HepG2 (cell line): ENCODE measurements around the gene HES1. TPM values are rescaled to one million over a fixed set of nuclear protein-coding genes. Genes with fewer than 3 reads are reported as not detected.

Source experiments
- ATM ChIP-seq: fragments of 450-650 bp; IDR thresholded peaks from 2 replicates; pipeline ENCODE4 v1.7.1; 2017; ENCODE audit warnings: mild to moderate bottlenecking, borderline replicate concordance
- NFATC3 ChIP-seq: sonication (generic); formaldehyde crosslinking; IDR thresholded peaks from 2 replicates; pipeline ENCODE4 v1.5.1; 2020; ENCODE audit warnings: mild to moderate bottlenecking, missing genetic modification reagents
- RFX3 ChIP-seq: IDR thresholded peaks from 2 replicates; pipeline ENCODE4 v1.6.1; 2016; ENCODE audit warnings: missing biosample characterization, missing genetic modification reagents
- SNAPC2 ChIP-seq: sonication (generic); formaldehyde crosslinking; IDR thresholded peaks from 2 replicates; pipeline ENCODE4 v1.8.1; 2022; ENCODE audit warnings: mild to moderate bottlenecking, missing genetic modification reagents
- SOX5 ChIP-seq: IDR thresholded peaks from 2 replicates; pipeline ENCODE4 v1.6.1; 2016; ENCODE audit warnings: borderline replicate concordance
- THYN1 ChIP-seq: sonication (generic); formaldehyde crosslinking; IDR thresholded peaks from 2 replicates; pipeline ENCODE4 v1.8.1; 2023; ENCODE audit warnings: low read depth, mild to moderate bottlenecking, moderate library complexity, missing genetic modification reagents, borderline replicate concordance
- ZBTB20 ChIP-seq: sonication (generic); formaldehyde crosslinking; IDR thresholded peaks from 2 replicates; pipeline ENCODE4 v1.8.1; 2023; ENCODE audit warnings: missing genetic modification reagents, low read depth, mild to moderate bottlenecking, borderline replicate concordance
- polyA plus RNA-seq, 8 experiments: library from polyadenylated mRNA; depleted of rRNA in 3 of 8; stranded (reverse) in 7 of 8; unstranded in 1 of 8; fragments of >200 nt; fragmentation: Illumina TruSeq in 4 of 8; extraction: Trizol in 4 of 8; gene quantifications; 2 replicates each; pipeline versions ENCODE4 v1.2.1 to v1.2.3, GENCODE V29; 2011 to 2016; ENCODE audit warnings: low read depth in 4 of 8, missing spikeins in 1 of 8, mixed read lengths in 1 of 8; ENCODE audit not compliant: insufficient read depth in 1 of 8
- total RNA-seq, 5 experiments: library from RNA; depleted of rRNA; stranded (reverse); fragments of >200 nt; fragmentation: Illumina TruSeq; extraction: Trizol; gene quantifications; 2 replicates each; pipeline ENCODE4 v1.2.3, GENCODE V29; 2016; ENCODE audit warnings: low read depth in 1 of 5
- TF ChIP-seq, protein P1 (sequence below): sonication (generic); formaldehyde crosslinking; IDR thresholded peaks from 2 replicates; pipeline ENCODE4 v1.5.1; 2020; ENCODE audit warnings: mild to moderate bottlenecking, missing genetic modification reagents, borderline replicate concordance
- TF ChIP-seq, protein P2 (sequence below): sonication (generic); formaldehyde crosslinking; IDR thresholded peaks from 2 replicates; pipeline ENCODE4 v1.5.0; 2020; ENCODE audit warnings: missing genetic modification reagents
- TF ChIP-seq, protein P3 (sequence below): sonication (generic); formaldehyde crosslinking; IDR thresholded peaks from 2 replicates; pipeline ENCODE4 v1.9.0; 2021; ENCODE audit warnings: missing genetic modification reagents, borderline replicate concordance
- TF ChIP-seq, protein P4 (sequence below): sonication (generic); formaldehyde crosslinking; IDR thresholded peaks from 2 replicates; pipeline ENCODE4 v1.5.1; 2020; ENCODE audit warnings: mild to moderate bottlenecking, moderate library complexity, missing genetic modification reagents
- TF ChIP-seq, protein P5 (sequence below): sonication (generic); formaldehyde crosslinking; IDR thresholded peaks from 2 replicates; pipeline ENCODE4 v1.5.1; 2020; ENCODE audit warnings: missing genetic modification reagents, mild to moderate bottlenecking, borderline replicate concordance
- TF ChIP-seq, protein P6 (sequence below): sonication (generic); formaldehyde crosslinking; IDR thresholded peaks from 2 replicates; pipeline ENCODE4 v1.4.0; 2020; ENCODE audit warnings: missing genetic modification reagents

The HES1 gene
- total and polyA plus RNA-seq, 2 of the 13 experiments (the other 11 are each of a cell fraction or from before 2014, with no cell fraction given) = 15.4 to 19.8 TPM

DNA sequence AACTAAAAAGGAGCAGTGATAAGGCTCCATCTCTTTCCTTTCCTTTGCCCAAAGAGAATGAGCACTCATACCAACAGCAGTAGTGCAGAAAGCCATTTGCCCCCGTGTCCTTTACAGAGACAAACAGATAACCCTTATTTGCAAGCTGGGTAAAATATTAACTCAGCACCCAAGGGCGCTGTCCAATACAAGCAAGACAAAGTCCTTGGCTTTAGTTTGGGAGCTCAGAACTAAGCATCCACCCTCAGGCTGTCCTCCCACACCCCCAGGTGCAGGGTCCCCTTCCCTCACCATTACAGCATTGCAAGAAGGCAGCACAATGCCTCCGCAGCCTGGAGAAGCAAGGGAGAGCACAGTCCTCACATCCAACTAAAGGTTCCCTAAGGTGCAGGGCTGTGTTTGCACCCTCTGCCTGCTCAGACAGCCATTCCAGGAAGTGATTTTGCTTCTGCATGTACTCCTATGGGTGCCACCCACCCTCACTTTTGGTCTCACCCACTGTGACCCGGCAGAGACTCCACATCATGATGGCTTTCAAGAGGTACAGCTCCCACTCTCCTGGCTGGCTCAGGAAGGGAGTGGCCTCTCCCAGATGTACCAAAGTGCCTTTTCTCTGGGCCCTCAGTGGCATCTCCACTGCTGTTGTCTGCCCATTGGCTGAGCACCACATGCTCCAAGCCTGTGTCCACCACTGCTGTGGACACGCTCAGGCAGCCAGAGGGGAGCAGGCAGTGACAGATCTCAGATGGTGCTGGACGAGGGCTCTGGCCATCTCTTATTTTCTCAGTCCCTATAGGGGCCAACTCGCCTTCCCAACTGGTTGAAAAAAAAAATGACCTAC, 34.1 kb upstream of the HES1 start (continued):
- TF ChIP-seq, protein P1, sequence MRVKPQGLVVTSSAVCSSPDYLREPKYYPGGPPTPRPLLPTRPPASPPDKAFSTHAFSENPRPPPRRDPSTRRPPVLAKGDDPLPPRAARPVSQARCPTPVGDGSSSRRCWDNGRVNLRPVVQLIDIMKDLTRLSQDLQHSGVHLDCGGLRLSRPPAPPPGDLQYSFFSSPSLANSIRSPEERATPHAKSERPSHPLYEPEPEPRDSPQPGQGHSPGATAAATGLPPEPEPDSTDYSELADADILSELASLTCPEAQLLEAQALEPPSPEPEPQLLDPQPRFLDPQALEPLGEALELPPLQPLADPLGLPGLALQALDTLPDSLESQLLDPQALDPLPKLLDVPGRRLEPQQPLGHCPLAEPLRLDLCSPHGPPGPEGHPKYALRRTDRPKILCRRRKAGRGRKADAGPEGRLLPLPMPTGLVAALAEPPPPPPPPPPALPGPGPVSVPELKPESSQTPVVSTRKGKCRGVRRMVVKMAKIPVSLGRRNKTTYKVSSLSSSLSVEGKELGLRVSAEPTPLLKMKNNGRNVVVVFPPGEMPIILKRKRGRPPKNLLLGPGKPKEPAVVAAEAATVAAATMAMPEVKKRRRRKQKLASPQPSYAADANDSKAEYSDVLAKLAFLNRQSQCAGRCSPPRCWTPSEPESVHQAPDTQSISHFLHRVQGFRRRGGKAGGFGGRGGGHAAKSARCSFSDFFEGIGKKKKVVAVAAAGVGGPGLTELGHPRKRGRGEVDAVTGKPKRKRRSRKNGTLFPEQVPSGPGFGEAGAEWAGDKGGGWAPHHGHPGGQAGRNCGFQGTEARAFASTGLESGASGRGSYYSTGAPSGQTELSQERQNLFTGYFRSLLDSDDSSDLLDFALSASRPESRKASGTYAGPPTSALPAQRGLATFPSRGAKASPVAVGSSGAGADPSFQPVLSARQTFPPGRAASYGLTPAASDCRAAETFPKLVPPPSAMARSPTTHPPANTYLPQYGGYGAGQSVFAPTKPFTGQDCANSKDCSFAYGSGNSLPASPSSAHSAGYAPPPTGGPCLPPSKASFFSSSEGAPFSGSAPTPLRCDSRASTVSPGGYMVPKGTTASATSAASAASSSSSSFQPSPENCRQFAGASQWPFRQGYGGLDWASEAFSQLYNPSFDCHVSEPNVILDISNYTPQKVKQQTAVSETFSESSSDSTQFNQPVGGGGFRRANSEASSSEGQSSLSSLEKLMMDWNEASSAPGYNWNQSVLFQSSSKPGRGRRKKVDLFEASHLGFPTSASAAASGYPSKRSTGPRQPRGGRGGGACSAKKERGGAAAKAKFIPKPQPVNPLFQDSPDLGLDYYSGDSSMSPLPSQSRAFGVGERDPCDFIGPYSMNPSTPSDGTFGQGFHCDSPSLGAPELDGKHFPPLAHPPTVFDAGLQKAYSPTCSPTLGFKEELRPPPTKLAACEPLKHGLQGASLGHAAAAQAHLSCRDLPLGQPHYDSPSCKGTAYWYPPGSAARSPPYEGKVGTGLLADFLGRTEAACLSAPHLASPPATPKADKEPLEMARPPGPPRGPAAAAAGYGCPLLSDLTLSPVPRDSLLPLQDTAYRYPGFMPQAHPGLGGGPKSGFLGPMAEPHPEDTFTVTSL = peak; percentile 73; the same call in 1 of the 2 replicates
- TF ChIP-seq NFATC3 (CRISPR knock-in tag) (no peak), ATM (no peak), THYN1 (CRISPR knock-in tag) (no peak), SOX5 (CRISPR knock-in tag) (peak; percentile 72; the same call in 1 of the 2 replicates), RFX3 (CRISPR knock-in tag) (no peak), SNAPC2 (CRISPR knock-in tag) (no peak), ZBTB20 (CRISPR knock-in tag) (no peak)
- TF ChIP-seq, protein P2, sequence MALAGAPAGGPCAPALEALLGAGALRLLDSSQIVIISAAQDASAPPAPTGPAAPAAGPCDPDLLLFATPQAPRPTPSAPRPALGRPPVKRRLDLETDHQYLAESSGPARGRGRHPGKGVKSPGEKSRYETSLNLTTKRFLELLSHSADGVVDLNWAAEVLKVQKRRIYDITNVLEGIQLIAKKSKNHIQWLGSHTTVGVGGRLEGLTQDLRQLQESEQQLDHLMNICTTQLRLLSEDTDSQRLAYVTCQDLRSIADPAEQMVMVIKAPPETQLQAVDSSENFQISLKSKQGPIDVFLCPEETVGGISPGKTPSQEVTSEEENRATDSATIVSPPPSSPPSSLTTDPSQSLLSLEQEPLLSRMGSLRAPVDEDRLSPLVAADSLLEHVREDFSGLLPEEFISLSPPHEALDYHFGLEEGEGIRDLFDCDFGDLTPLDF (CRISPR knock-in tag) = no peak
- TF ChIP-seq, protein P3, sequence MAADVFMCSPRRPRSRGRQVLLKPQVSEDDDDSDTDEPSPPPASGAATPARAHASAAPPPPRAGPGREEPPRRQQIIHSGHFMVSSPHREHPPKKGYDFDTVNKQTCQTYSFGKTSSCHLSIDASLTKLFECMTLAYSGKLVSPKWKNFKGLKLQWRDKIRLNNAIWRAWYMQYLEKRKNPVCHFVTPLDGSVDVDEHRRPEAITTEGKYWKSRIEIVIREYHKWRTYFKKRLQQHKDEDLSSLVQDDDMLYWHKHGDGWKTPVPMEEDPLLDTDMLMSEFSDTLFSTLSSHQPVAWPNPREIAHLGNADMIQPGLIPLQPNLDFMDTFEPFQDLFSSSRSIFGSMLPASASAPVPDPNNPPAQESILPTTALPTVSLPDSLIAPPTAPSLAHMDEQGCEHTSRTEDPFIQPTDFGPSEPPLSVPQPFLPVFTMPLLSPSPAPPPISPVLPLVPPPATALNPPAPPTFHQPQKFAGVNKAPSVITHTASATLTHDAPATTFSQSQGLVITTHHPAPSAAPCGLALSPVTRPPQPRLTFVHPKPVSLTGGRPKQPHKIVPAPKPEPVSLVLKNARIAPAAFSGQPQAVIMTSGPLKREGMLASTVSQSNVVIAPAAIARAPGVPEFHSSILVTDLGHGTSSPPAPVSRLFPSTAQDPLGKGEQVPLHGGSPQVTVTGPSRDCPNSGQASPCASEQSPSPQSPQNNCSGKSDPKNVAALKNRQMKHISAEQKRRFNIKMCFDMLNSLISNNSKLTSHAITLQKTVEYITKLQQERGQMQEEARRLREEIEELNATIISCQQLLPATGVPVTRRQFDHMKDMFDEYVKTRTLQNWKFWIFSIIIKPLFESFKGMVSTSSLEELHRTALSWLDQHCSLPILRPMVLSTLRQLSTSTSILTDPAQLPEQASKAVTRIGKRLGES (CRISPR knock-in tag) = no peak
- TF ChIP-seq, protein P4, sequence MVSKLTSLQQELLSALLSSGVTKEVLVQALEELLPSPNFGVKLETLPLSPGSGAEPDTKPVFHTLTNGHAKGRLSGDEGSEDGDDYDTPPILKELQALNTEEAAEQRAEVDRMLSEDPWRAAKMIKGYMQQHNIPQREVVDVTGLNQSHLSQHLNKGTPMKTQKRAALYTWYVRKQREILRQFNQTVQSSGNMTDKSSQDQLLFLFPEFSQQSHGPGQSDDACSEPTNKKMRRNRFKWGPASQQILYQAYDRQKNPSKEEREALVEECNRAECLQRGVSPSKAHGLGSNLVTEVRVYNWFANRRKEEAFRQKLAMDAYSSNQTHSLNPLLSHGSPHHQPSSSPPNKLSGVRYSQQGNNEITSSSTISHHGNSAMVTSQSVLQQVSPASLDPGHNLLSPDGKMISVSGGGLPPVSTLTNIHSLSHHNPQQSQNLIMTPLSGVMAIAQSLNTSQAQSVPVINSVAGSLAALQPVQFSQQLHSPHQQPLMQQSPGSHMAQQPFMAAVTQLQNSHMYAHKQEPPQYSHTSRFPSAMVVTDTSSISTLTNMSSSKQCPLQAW (CRISPR knock-in tag) = peak; percentile 99
- TF ChIP-seq, protein P5, sequence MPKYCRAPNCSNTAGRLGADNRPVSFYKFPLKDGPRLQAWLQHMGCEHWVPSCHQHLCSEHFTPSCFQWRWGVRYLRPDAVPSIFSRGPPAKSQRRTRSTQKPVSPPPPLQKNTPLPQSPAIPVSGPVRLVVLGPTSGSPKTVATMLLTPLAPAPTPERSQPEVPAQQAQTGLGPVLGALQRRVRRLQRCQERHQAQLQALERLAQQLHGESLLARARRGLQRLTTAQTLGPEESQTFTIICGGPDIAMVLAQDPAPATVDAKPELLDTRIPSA (CRISPR knock-in tag) = no peak
- TF ChIP-seq, protein P6, sequence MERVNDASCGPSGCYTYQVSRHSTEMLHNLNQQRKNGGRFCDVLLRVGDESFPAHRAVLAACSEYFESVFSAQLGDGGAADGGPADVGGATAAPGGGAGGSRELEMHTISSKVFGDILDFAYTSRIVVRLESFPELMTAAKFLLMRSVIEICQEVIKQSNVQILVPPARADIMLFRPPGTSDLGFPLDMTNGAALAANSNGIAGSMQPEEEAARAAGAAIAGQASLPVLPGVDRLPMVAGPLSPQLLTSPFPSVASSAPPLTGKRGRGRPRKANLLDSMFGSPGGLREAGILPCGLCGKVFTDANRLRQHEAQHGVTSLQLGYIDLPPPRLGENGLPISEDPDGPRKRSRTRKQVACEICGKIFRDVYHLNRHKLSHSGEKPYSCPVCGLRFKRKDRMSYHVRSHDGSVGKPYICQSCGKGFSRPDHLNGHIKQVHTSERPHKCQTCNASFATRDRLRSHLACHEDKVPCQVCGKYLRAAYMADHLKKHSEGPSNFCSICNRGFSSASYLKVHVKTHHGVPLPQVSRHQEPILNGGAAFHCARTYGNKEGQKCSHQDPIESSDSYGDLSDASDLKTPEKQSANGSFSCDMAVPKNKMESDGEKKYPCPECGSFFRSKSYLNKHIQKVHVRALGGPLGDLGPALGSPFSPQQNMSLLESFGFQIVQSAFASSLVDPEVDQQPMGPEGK = peak; percentile 79
